ENCODE results near the gene C2.
A peak's percentile ranks its signal among the peaks of the same experiment; 100 is the strongest.
"Not testable (repeated sequence)": the region's sequence is repeated elsewhere in the genome, so short reads cannot be mapped to it uniquely, and the experiment has no call there.

The C2 gene

GRCh38 chr6:31958741-31959739, 31.5 kb downstream of the C2 start, which contains the start of the genes NELFE and SKIC2:
NELFE (minus strand) TSS chr6:31958971; CDS start chr6:31958446, 525 bp downstream.
SKIC2 (plus strand) TSS chr6:31959175; CDS start chr6:31959193, 18 bp downstream.
- DNase-seq = peak; percentile 97 to 98

- no peak for DNase-seq
These were observed 34.1 kb downstream of the C2 start for GRCh38 chr6:31961616-31962015.

- no peak for DNase-seq
These were observed 36.4 kb downstream of the C2 start for GRCh38 chr6:31963921-31964320.

GRCh38 chr6:31965700-31966099, 38.2 kb downstream of the C2 start:
- DNase-seq = no peak

- DNase-seq = no peak
These were observed 39.0 kb downstream of the C2 start for GRCh38 chr6:31966506-31966905.

- no peak for DNase-seq
These were observed 39.7 kb downstream of the C2 start for GRCh38 chr6:31966997-31967925.

- no peak for DNase-seq
These were observed 40.4 kb downstream of the C2 start for GRCh38 chr6:31967926-31968320.

GRCh38 chr6:31968326-31968725, 40.8 kb downstream of the C2 start:
- no peak for DNase-seq

GRCh38 chr6:31968791-31969711, 41.5 kb downstream of the C2 start:
- no peak for DNase-seq

- DNase-seq = no peak
These were observed 42.4 kb downstream of the C2 start for GRCh38 chr6:31969712-31970603.

GRCh38 chr6:31970604-31971271, 43.2 kb downstream of the C2 start:
- no peak for DNase-seq

GRCh38 chr6:31971279-31971992, 43.9 kb downstream of the C2 start:
- DNase-seq = no peak

- DNase-seq = peak; percentile 94 to 96
These were observed 44.6 kb downstream of the C2 start, which contains the start of gene DXO for GRCh38 chr6:31971993-31972708. DXO (minus strand) TSS chr6:31972138; CDS start chr6:31971675, 463 bp downstream.

- DNase-seq = no peak
These were observed 45.3 kb downstream of the C2 start for GRCh38 chr6:31972709-31973350.

GRCh38 chr6:31976065-31976464, 48.5 kb downstream of the C2 start:
- DNase-seq = not testable (repeated sequence)

- no peak for DNase-seq
These were observed 50.4 kb downstream of the C2 start for GRCh38 chr6:31977816-31978431.

- DNase-seq = no peak
These were observed 51.3 kb downstream of the C2 start for GRCh38 chr6:31978831-31979230.

Data from stimulated activated CD4-positive, alpha-beta T cell treated with anti-CD3 and anti-CD28 coated beads, Interleukin-2, amount 100 ng/mL, for 48 hours (primary cell).